BLaER1 (cell line): ENCODE data around the gene MYO3B.

ENCODE experiments used
- H3K27ac ChIP-seq: shearing (Covaris generic); formaldehyde crosslinking; 2 replicates; pipeline ENCODE4 v1.8.1; 2022
- H3K27me3 ChIP-seq: shearing (Covaris generic); formaldehyde crosslinking; 2 replicates; pipeline ENCODE4 v1.8.1; 2022
- H3K36me3 ChIP-seq: shearing (Covaris generic); formaldehyde crosslinking; 2 replicates; pipeline ENCODE4 v1.8.1; 2022
- H3K4me1 ChIP-seq: shearing (Covaris generic); formaldehyde crosslinking; 2 replicates; pipeline ENCODE4 v1.8.1; 2022
- H3K4me2 ChIP-seq: shearing (Covaris generic); formaldehyde crosslinking; 2 replicates; pipeline ENCODE4 v1.8.1; 2022
- H3K4me3 ChIP-seq: shearing (Covaris generic); formaldehyde crosslinking; 2 replicates; pipeline ENCODE4 v1.8.1; 2022
- H3K9ac ChIP-seq: shearing (Covaris generic); formaldehyde crosslinking; 2 replicates; pipeline ENCODE4 v1.8.1; 2022
- H3K9me3 ChIP-seq: shearing (Covaris generic); formaldehyde crosslinking; 2 replicates; pipeline ENCODE4 v1.8.1; 2022
- H4K20me1 ChIP-seq: shearing (Covaris generic); formaldehyde crosslinking; 2 replicates; pipeline ENCODE4 v1.8.1; 2022
- Cebpa-rat ChIP-seq: shearing (Covaris generic); IDR thresholded peaks from 2 replicates; pipeline ENCODE4 v1.8.1; 2022

The MYO3B gene

DNA sequence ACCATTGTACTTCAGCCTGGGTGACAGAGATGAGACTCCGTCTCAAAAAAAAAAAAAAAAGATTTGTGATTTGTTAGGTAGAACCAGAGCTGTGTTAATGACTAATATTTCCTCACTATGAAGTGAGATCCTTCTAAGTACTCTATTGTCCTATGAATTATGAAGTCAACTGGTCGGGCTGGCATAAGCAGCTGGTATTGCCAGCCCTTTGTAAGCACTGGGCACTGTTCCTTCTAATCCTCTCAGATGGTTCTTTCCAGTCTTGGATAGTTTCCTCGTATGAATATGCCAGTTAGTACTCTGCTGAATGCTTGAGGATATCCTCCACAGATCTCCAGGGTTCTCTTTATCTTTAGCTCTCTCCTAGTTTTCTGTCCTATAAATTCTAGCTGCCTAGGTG, 314.1 kb downstream of the MYO3B start:
- no peak overlapping the region for H3K4me3 ChIP-seq
- H4K20me1 ChIP-seq, result no peaks in the 10 kb centered on the region
- no peak for TF ChIP-seq Cebpa-rat
- H3K4me1 ChIP-seq, result no peaks in the 10 kb centered on the region
- no peaks in the 10 kb centered on the region for H3K27me3 ChIP-seq
- H3K27ac ChIP-seq, result no peak overlapping the region
- no peak overlapping the region for H3K4me2 ChIP-seq
- H3K9ac ChIP-seq, result no peak overlapping the region
- no peaks in the 10 kb centered on the region for H3K9me3 ChIP-seq
- no peaks in the 10 kb centered on the region for H3K36me3 ChIP-seq

DNA sequence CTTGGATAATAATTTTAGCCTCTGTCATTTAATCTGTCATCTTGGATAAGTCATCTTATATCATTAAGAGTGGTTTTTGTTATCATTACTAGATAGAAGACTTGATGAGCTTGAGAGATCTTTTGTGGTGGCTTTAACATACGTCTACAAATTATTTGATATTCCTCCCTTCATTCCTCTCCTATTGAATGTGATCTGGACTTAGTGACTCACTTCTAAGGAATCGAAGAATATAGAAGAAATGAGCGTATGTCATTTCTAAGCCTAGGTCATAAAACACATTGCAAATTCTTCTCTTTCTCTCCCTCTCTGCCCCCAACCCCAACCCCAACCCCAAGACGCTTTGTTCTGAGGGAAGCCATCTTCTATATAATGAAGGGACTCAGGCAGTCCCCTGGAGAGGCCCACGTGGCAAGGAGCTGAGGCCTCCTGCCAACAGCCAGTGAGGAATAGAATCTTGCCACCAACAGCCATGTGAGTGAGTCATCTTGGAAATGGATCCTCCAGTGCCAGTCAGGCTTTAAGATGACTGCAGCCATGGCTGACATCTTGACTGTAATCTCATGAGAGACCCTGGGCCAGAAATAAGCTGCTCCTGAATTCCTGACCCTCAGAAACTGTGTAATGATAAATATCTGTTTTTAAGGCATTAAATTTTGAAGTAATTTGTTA, 315.6 kb downstream of the MYO3B start:
- no peaks in the 10 kb centered on the region for H4K20me1 ChIP-seq
- no peaks in the 10 kb centered on the region for H3K4me1 ChIP-seq
- H3K36me3 ChIP-seq, result no peaks in the 10 kb centered on the region
- H3K4me2 ChIP-seq, result no peak overlapping the region
- no peaks in the 10 kb centered on the region for H3K9me3 ChIP-seq
- no peak overlapping the region for H3K27ac ChIP-seq
- no peak overlapping the region for H3K4me3 ChIP-seq
- no peaks in the 10 kb centered on the region for H3K27me3 ChIP-seq
- H3K9ac ChIP-seq, result no peak overlapping the region
- TF ChIP-seq Cebpa-rat, result no peak

DNA sequence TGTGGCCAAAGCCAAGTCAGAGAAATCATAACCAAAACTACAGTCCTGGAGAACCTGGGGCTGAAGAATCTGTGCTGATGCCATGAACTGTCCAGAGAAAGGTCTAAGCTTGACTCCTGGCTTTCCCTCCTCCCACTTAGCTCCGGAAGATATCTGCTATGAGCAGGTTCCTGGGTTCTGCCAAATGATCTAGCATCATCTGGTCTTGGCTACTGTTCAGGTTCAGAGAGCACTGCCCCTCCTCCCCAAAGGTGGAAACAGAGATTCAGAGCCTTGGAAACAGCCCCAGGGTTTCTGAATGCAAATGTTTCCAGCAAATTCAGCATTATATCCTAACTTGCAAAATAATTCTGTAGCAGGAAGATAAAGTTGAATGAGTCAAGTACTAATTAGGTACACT, 317.9 kb downstream of the MYO3B start:
- H4K20me1 ChIP-seq, result no peaks in the 10 kb centered on the region
- no peaks in the 10 kb centered on the region for H3K4me1 ChIP-seq
- H3K36me3 ChIP-seq, result no peaks in the 10 kb centered on the region
- H3K9me3 ChIP-seq, result no peaks in the 10 kb centered on the region
- no peak overlapping the region for H3K4me3 ChIP-seq
- H3K4me2 ChIP-seq, result no peak overlapping the region
- no peak overlapping the region for H3K9ac ChIP-seq
- no peak overlapping the region for H3K27ac ChIP-seq
- no peaks in the 10 kb centered on the region for H3K27me3 ChIP-seq
- no peak for TF ChIP-seq Cebpa-rat

DNA sequence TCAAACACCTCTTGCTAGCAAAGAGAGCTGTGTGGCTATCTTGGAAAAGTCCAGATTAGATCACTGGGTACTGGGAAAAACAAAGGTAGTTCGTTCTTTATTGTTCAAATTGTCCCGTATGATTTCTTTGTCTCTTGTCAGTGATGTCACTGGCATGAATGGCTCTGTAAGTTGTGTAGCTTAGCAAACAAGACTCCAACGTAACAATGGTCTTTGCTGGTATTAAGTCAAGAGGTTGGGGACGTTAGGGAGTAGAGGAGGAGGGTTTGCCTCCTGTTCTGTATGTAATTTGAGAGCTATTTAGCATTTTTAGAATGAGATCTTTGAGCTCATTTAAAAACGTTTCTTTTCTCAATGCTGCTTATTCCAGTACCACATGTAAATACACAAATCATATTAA, 320.7 kb downstream of the MYO3B start:
- no peaks in the 10 kb centered on the region for H3K27me3 ChIP-seq
- TF ChIP-seq Cebpa-rat, result no peak

DNA sequence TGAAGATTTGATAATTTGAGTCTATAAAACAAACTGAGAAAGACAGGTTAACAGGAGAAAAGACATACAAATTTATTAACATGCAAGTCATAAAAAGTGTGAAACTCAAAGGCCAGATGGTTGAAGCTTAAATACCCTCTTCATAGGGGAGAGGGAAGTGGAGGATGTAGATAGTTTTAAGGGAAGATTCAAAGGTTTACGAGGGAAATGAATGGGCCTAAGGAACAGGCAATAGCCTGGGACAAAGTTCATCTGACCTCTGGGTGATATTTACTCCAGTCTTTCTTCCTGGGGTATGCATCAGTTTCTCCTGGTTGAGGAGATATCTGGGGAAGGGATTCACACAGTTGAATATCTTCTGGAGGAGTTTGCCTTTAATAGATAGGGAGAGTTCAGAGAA, 322.2 kb downstream of the MYO3B start:
- no peaks in the 10 kb centered on the region for H3K4me1 ChIP-seq
- no peak overlapping the region for H3K9ac ChIP-seq
- H3K27me3 ChIP-seq, result no peaks in the 10 kb centered on the region
- no peak overlapping the region for H3K4me2 ChIP-seq
- H3K4me3 ChIP-seq, result no peak overlapping the region
- no peaks in the 10 kb centered on the region for H4K20me1 ChIP-seq
- H3K36me3 ChIP-seq, result no peaks in the 10 kb centered on the region
- no peak for TF ChIP-seq Cebpa-rat
- H3K9me3 ChIP-seq, result no peaks in the 10 kb centered on the region
- no peak overlapping the region for H3K27ac ChIP-seq

More for the DNA sequence above, 320.7 kb downstream of the MYO3B start:
- Histone ChIP-seq H3K36me3 (no peaks in the 10 kb centered on the region), H4K20me1 (no peaks in the 10 kb centered on the region), H3K4me2 (no peak overlapping the region), H3K4me3 (no peak overlapping the region), H3K4me1 (no peaks in the 10 kb centered on the region), H3K27ac (no peak overlapping the region), H3K9ac (no peak overlapping the region), H3K9me3 (no peaks in the 10 kb centered on the region)

DNA sequence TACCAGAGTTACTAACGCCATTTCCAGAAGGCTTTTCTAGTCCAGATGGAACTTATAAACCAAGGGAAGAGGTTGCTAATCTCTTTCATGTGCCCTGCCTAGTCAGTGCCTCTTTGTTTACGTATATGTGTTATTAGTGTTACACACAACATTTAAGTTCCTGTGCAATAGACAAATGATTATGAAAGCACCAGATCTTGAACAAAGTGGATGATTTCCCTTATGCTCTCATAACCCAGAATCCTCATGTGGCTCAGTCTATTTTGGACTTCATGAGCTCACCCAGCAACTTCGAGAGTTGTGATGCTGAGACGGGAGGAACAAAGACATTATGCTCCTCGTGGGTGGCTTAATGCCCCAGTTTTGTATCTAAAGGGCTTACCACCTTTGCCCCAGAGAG, 322.8 kb downstream of the MYO3B start:
- Histone ChIP-seq H3K4me3 (no peak overlapping the region), H3K4me1 (no peaks in the 10 kb centered on the region), H3K9ac (no peak overlapping the region), H3K4me2 (no peak overlapping the region), H3K9me3 (no peaks in the 10 kb centered on the region), H3K27me3 (peaks cover 3% of the 10 kb centered on the region), H3K36me3 (no peaks in the 10 kb centered on the region), H4K20me1 (no peaks in the 10 kb centered on the region), H3K27ac (no peak overlapping the region)
- no peak for TF ChIP-seq Cebpa-rat

DNA sequence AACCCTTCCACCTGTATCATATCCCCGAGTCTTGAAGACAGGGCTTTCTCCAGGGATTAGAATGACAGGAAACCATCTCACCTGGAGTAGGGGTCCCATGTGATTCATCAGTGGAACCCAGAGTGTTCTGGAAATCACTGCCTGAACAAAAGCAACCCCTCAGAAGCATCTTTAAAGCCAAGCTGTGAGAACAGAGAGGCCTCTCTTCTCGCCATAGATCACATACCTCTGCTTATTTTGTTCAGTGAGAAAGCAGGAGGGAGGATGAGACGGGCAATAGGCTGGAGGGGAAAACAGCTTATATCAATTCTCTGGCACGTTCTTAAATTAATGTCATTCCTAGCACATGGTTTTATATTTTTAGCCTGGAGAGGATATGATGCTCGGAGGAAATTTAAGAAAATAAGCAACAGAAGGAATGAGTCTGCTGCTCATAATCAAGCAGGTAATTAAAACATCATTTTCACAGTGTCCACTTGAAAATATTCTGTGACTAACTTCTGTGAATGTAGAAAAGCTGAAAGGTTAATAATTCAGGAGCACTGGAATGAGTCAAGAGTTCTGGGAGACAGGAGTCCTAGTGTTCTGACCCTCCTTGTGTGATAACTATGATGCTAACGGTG, 323.6 kb downstream of the MYO3B start:
- H3K9ac ChIP-seq, result no peak overlapping the region
- H3K9me3 ChIP-seq, result no peaks in the 10 kb centered on the region
- no peak overlapping the region for H3K4me2 ChIP-seq
- no peak overlapping the region for H3K4me3 ChIP-seq
- no peaks in the 10 kb centered on the region for H3K36me3 ChIP-seq
- no peak overlapping the region for H3K27ac ChIP-seq
- no peaks in the 10 kb centered on the region for H4K20me1 ChIP-seq
- H3K4me1 ChIP-seq, result no peaks in the 10 kb centered on the region
- TF ChIP-seq Cebpa-rat, result no peak
- H3K27me3 ChIP-seq, result peaks cover 11% of the 10 kb centered on the region

DNA sequence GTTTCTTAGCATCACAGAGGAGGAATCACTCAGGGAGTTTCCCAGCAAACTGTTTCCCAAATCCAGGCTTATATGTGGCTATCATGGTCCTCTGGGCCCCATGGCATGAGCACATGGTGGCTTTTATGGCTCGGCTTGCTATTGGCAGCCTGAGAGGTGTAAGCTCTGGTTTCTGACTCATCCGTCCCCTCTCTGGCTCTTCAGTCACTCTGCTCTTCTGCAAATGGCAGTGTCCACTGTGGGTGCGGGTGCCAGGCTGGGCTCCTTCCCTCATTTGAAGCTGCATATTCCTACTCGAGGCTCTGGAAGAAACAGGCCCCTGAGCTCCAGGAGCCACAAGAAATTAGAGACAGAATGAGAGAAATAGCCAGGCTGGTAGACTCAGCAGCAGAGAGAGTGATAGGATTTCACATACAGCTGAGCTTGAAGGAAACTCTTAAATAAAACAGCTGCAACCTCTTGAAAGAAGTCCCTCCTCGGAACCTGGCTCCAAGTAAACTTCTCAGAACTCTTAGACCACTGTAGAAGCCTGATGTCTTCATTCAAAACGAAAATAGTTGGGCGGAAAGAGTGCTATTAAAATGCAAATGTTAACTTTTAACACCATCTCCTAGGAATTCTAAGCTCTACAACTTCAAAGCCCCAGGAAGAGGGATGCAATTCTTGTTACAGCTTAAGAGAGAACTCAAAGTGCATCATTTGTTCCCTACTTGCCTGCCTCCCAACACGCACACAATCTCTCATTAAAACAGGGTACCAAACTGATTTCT, 324.6 kb downstream of the MYO3B start:
- no peak overlapping the region for H3K27ac ChIP-seq
- no peak overlapping the region for H3K4me3 ChIP-seq
- H3K9ac ChIP-seq, result no peak overlapping the region
- H3K4me1 ChIP-seq, result peaks cover 6% of the 10 kb centered on the region
- H3K27me3 ChIP-seq, result peaks cover 16% of the 10 kb centered on the region
- TF ChIP-seq Cebpa-rat, result no peak
- H3K36me3 ChIP-seq, result no peaks in the 10 kb centered on the region
- no peaks in the 10 kb centered on the region for H3K9me3 ChIP-seq
- H4K20me1 ChIP-seq, result no peaks in the 10 kb centered on the region
- H3K4me2 ChIP-seq, result no peak overlapping the region

DNA sequence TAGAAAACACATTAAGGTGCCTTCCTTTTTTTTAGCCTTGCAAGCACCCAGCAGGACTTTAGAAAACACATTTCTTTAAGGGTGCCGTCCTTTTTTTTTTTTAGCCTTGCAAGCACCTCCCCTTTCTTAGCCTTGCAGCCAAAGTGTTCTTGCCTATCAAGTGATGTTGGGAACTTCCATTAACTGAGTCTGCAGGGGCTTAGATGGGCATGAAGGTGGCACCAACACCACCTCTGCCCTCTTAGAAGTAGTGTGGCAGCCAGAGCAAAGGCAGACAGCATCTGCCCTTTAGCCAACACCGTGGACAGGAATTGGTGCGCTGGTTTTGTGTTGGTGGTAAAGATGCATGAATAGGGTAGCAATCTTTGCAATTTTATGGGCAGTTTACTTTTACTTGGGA, 325.6 kb downstream of the MYO3B start:
- Histone ChIP-seq H3K4me3 (no peak overlapping the region), H3K27me3 (peaks cover 22% of the 10 kb centered on the region), H3K9ac (no peak overlapping the region), H3K27ac (no peak overlapping the region), H3K36me3 (no peaks in the 10 kb centered on the region), H3K4me1 (peaks cover 11% of the 10 kb centered on the region), H3K9me3 (no peaks in the 10 kb centered on the region), H4K20me1 (no peaks in the 10 kb centered on the region), H3K4me2 (no peak overlapping the region)
- no peak for TF ChIP-seq Cebpa-rat
